ENCODE data around the gene HYI. TPM values are rescaled to one million over a fixed set of nuclear protein-coding genes. Genes with fewer than 3 reads are reported as not detected.

The HYI gene
- polyA plus RNA-seq, 3 donors: 39.8 to 49.5 (median 43.6) TPM

DNA sequence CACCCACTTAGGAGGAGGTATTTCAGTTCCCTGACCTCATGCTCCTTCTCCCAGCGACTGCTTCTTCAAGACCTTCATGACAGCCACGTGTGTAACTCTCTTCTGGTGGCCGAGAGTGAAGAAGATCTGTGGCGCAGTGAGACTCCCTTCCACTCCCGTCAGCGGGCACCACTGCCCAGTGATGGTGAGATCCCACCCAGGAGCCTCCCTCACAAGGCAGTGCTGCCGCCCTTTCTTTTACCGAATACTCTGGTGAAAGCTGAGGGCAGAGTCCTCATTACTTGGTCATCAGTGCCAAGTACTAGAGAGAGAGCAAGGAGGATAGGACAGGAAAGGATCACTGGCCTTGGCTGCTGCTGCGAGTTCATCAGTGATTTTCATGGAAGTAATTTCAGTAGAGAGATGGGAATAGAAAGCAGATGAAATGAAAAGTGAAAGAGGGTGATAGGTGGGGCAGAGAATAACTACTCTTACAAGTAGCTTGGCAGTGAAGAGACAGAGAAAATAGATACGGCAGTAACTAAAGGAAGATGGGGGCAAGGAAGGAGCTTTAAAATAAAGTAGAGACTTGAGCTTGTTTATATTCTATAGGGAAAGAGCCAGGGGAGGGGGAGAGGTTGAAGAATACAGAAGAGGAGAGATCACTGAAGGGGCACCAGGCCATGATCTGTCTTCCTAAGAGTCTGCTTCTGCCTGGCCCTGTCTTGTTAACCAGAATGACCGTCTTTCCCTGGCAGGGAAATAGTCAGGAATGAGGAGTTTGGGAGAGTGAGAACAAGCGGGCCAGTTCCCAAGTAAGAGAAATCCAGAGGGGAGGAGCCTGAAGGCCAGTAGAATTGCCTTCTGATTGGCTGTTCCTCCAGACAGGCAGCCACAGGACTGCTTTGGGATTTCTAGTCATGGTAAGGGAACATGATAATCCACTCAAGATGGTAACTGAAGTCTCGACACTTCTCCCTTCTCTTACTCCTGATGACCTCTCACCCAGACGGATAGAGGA lies 18.3 kb downstream of the HYI start:
- no peak for DNase-seq

- no peak for DNase-seq
Observed at GRCh38 chr1:43434256-43434655, 19.5 kb downstream of the HYI start.

GRCh38 chr1:43432907-43433306 lies 20.8 kb downstream of the HYI start:
- no peak for DNase-seq

GRCh38 chr1:43432171-43432860 lies 21.4 kb downstream of the HYI start:
- no peak for DNase-seq

DNA sequence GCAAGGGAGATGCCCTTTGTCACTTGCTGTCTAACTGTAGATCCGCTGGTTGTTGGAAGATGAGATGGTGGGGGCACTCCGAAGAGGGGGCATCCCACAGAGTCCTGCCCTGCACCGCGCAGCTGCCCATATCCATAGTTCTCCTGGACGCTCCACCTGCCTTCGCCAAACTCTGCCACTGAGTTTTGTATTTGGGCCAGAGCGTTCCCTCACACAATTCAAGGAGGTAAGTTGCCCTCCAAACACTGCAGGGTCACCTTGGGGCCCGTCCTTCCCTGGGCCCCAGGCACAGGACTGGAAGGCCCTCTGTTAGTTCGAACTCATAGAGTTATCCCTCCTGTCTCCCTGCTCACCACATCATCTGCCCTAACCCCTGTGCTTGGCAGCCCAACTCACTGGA lies 22.1 kb downstream of the HYI start:
- no peak for DNase-seq

DNA sequence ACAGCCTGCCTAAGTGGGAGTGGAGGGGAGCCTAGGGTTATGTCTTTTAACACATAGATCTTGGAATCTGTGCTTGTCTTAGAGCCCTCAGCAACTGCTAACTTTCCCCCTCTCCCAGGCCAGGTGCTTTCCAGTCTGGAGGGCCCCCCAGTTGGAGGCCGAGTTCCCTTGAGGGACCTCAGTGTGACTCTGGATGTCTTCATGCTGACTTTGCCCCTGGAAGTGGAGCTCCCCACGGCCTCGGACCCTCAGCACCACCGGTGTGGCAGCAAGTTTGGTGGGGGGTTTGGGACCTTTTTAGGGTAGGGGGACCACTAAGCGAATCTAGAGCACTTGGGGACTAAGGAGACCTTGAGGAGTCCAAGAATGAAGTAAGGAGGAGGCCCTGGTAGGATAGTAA lies 22.9 kb downstream of the HYI start:
- DNase-seq: no peak

DNA sequence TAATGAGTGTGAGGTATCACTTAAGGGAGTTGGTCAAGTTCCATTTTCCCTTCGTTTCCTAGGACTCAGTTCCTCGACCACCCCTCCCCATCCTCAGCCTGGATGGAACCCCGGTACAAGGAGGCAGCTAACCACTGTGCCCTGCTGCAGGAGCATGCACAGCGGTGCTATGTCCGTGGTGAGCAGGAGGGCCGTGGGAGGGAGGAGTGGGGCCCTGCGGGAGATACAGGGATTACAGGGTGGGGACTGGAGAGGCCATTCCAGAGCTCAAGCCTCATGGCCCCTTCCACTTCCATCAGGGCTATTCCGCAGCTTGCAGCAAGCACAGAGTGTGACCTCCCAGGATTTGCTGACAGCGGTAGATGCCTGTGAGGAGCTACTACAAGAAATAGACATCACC lies 25.8 kb downstream of the HYI start:
- DNase-seq: no peak

- DNase-seq: no peak
Observed at GRCh38 chr1:43427524-43427923, 26.2 kb downstream of the HYI start.

DNA sequence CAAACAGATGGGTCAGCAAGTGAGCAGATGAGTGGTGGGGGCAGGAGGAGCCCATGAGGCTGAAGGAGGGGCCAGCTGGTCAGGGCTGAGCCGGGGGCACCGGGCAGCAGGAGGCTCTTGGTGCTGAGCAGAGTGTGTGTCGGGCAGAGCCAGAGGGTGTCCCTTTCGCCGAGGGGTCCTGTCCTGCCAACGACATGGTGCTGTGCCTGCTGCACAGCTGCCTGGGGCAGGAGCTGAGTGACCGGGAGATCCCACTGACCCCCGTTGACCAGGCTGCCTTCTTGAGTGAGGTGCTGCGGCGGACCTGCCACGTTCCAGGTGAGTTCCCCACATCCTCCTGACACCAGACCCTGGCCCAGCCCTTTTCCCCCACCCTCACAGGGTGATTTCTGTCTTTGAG lies 27.5 kb downstream of the HYI start:
- no peak for DNase-seq

DNA sequence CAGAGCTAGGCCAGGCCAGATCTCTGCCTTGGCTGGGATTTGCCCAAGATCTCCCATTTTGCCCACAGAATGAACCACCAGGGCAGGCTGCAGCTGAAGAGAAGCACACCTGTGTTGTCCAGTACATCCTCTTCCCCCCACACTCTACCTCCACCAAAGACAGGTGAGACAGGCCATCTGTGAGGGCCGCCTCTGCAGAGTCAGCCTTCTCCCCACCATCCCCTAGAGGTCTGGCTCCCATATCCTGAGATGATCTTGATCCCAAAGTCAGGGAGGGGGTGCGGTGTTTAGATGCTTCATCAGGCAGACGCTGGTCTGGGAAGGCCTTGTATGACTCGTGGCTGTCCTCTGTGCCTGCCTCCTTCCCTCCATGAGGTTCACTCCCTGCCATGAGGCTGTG lies 28.7 kb downstream of the HYI start:
- DNase-seq: no peak

DNA sequence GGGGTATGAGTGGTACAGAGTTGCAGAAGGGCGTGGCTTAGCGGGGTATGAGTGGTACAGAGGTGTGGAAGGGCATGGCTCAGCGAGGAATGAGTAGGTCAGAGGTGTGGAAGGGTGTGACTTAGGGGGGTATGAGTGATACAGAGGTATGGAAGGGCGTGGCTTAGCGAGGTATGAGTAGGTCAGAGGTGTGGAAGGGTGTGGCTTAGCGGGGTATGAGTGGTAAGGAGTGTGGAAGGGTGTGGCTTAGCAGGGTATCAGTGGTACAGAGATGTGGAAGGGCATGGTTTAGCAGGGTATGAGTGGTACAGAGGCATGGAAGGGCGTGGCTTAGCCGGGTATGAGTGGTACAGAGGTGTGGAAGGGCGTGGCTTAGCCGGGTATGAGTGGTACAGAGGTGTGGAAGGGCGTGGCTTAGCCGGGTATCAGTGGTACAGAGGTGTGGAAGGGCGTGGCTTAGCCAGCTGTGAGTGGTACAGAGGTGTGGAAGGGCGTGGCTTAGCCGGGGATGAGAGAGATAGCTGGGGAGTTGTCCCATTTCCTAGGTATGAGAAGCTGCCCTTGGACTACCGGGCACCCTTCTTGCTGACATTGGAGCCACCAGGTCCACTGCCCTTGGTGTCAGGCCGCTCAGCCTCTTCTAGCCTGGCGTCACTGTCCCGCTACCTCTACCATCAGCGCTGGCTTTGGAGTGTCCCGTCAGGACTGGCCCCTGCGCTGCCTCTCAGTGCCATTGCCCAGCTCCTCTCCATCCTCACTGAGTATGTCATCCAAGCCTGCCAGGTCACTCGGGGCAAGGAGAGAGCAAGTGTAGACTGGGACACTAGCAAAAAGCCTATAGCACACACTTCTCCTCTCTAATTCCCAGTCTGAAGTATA lies 29.8 kb downstream of the HYI start:
- no peak for DNase-seq

DNA sequence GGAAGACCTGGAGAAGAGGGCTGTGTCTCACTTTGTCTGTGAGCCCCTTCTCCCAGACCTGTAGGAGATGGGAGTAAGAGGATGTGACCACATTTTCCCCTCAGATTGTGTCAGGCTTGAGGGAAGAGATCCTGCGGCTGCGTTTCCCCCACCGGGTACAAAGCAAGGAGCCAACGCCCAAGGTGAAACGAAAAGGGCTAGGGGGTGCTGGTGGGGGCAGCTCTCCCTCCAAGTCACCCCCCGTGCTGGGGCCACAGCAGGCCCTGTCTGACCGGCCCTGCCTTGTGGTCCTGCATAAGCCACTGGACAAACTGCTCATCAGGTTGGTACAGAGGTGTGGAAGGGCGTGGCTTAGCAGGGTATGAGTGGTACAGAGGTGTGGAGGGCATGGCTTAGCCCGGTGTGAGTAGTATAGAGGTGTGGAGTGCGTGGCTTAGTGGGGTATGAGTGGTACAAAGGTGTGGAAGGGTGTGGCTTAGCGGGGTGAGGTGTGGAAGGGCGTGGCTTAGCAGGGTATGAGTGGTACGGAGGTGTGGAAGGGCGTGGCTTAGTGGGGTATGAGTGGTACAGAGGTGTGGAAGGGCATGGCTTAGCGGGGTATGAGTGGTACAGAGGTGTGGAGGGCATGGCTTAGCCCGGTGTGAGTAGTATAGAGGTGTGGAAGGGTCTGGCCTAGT lies 30.6 kb downstream of the HYI start:
- no peak for DNase-seq

GRCh38 chr1:43421976-43422750 lies 31.6 kb downstream of the HYI start:
- DNase-seq: no peak

GRCh38 chr1:43421396-43421795 lies 32.3 kb downstream of the HYI start:
- no peak for DNase-seq

DNA sequence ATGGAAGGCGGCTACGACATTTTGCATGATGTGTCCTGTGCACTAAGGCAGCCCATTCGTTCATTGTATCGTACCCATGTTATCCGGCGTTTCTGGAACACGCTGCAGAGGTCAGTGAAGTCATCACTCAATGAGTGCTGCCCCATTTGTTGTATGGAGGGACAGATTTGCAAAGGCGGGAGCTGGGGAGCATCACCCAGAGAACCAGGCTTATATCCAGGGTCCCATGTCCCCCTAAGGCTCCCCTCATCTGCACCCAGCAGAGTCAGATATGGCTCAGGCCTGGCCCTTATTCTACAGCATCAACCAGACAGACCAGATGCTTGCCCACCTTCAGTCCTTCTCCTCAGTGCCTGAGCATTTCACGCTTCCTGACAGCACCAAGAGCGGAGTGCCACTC lies 32.9 kb downstream of the HYI start:
- no peak for DNase-seq

DNA sequence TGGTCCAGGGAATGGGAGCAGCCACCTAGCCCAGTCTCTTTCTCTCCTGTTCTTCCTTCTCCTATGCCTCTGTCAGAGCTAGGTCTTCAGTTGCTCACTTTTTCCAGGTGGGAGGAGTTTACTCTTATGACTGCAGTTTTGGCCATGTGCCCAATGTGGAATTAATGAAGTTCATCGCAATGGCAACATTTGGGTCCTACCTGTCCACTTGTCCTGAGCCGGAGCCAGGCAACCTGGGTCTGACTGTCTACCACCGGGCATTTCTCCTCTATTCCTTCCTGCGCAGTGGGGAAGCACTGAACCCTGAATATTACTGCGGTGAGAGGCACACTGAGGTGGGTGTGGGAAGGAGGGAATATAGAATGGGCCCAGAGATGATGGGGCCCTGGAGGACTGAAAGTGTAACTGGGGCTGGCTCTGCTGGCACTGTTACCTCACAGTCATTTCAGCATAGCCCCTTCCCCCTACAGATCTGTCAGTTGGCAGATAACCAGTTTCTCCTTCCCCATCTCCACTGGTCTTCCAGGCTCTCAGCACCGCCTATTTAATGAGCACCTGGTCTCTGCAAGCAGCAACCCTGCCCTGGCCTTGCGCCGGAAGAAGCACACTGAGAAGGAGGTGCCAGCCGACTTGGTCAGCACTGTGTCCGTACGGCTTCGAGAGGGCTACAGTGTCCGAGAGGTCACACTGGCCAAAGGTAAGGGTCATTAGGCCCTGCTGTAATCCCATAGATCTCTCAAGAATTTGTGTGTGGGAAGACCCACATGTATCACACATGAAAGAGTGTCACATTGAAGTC lies 33.9 kb downstream of the HYI start:
- no peak for DNase-seq

GRCh38 chr1:43418858-43419257 lies 34.9 kb downstream of the HYI start:
- DNase-seq: no peak

GRCh38 chr1:43415901-43416300 lies 37.8 kb downstream of the HYI start:
- no peak for DNase-seq

- DNase-seq: peak; percentile 23
Observed at GRCh38 chr1:43414634-43415223, 39.0 kb downstream of the HYI start.

Measured in renal pelvis (tissue), 4 donors.